Mesothelial cell of epicardium (in vitro differentiated cells): ENCODE measurements around the gene MATCAP1. TPM values are rescaled to one million over a fixed set of nuclear protein-coding genes. Genes with fewer than 3 reads are reported as not detected.
A peak's percentile ranks its signal among the peaks of the same experiment; 100 is the strongest.

Experiments used
- DNase-seq, 2 experiments: peaks; one replicate each; pipeline ENCODE4 v3.0.0; 2021; ENCODE audit warnings: low spot score in 2 of 2; ENCODE audit not compliant: unreplicated experiment in 2 of 2
- H3K27ac Mint-ChIP-seq: 2 replicates; pipeline ENCODE4 v1.8.0; 2021; ENCODE audit warnings: mixed read lengths
- H3K27me3 Mint-ChIP-seq: 2 replicates; pipeline ENCODE4 v1.8.0; 2021; ENCODE audit warnings: low read depth, mixed read lengths
- H3K36me3 Mint-ChIP-seq: 2 replicates; pipeline ENCODE4 v1.8.0; 2021; ENCODE audit warnings: mixed read lengths
- H3K4me1 Mint-ChIP-seq: 2 replicates; pipeline ENCODE4 v1.8.0; 2021; ENCODE audit warnings: mixed read lengths
- H3K4me3 Mint-ChIP-seq: 2 replicates; pipeline ENCODE4 v1.8.0; 2021; ENCODE audit warnings: mild to moderate bottlenecking, moderate library complexity, mixed read lengths
- H3K9me3 Mint-ChIP-seq: 2 replicates; pipeline ENCODE4 v1.8.0; 2021; ENCODE audit warnings: mixed read lengths
- CTCF ChIP-seq: fragments of 200-600 bp; sonication (generic); IDR thresholded peaks from one replicate; pipeline ENCODE4 v1.5.0; 2021; ENCODE audit warnings: antibody characterized with exemption; ENCODE audit not compliant: unreplicated experiment
- total RNA-seq: library from RNA; stranded (reverse); gene quantifications from 3 replicates; pipeline ENCODE4 v1.2.1, GENCODE V29; 2021

Gene MATCAP1
- total RNA-seq, 1 donor from 2014 or later, result 131 TPM

- no peak for TF ChIP-seq CTCF
- Mint-ChIP-seq H3K4me1 (peaks cover 30% of the 10 kb centered on the region), H3K9me3 (no peaks in the 10 kb centered on the region), H3K4me3 (no peak overlapping the region), H3K27ac (no peak overlapping the region), H3K27me3 (peaks cover 79% of the 10 kb centered on the region), H3K36me3 (no peaks in the 10 kb centered on the region)
- DNase-seq, result no peak
These were observed 16.2 kb downstream of the MATCAP1 start for GRCh38 chr16:67167588-67167987.

- H3K4me1 Mint-ChIP-seq, result peaks cover 33% of the 10 kb centered on the region
- no peaks in the 10 kb centered on the region for H3K9me3 Mint-ChIP-seq
- no peak for TF ChIP-seq CTCF
- H3K4me3 Mint-ChIP-seq, result no peak overlapping the region
- no peak overlapping the region for H3K27ac Mint-ChIP-seq
- no peaks in the 10 kb centered on the region for H3K36me3 Mint-ChIP-seq
- DNase-seq, result no peak
- peaks cover 83% of the 10 kb centered on the region for H3K27me3 Mint-ChIP-seq
These were observed 17.1 kb downstream of the MATCAP1 start for GRCh38 chr16:67166598-67167168.

GRCh38 chr16:67166110-67166547 is 17.6 kb downstream of the MATCAP1 start:
- H3K36me3 Mint-ChIP-seq, result no peaks in the 10 kb centered on the region
- no peaks in the 10 kb centered on the region for H3K9me3 Mint-ChIP-seq
- H3K4me3 Mint-ChIP-seq, result no peak overlapping the region
- DNase-seq, result no peak
- H3K27me3 Mint-ChIP-seq, result peaks cover 85% of the 10 kb centered on the region
- peaks cover 27% of the 10 kb centered on the region for H3K4me1 Mint-ChIP-seq
- TF ChIP-seq CTCF, result no peak
- no peak overlapping the region for H3K27ac Mint-ChIP-seq

GRCh38 chr16:67165121-67166078 is 18.4 kb downstream of the MATCAP1 start:
- Mint-ChIP-seq H3K27me3 (peaks cover 91% of the 10 kb centered on the region), H3K27ac (no peak overlapping the region)

GRCh38 chr16:67164599-67165061 is 19.1 kb downstream of the MATCAP1 start, which contains the start of gene HSF4:
Gene HSF4 (plus strand): TSS chr16:67164745. CDS start chr16:67164812, 67 bp downstream.
- DNase-seq, result no peak
- no peak for TF ChIP-seq CTCF
- peaks cover 27% of the 10 kb centered on the region for H3K4me1 Mint-ChIP-seq
- H3K27ac Mint-ChIP-seq, result no peak within 1 kb of the TSS
- no peaks in the 10 kb centered on the region for H3K36me3 Mint-ChIP-seq
- H3K27me3 Mint-ChIP-seq, result peaks cover 95% of the 10 kb centered on the region
- H3K9me3 Mint-ChIP-seq, result no peaks in the 10 kb centered on the region
- H3K4me3 Mint-ChIP-seq, result peak within 1 kb of the TSS; percentile 49

More at GRCh38 chr16:67165121-67166078, 18.4 kb downstream of the MATCAP1 start:
- H3K4me3 Mint-ChIP-seq, result peak overlapping the region; percentile 46
- no peak for TF ChIP-seq CTCF
- H3K9me3 Mint-ChIP-seq, result no peaks in the 10 kb centered on the region
- H3K4me1 Mint-ChIP-seq, result peaks cover 29% of the 10 kb centered on the region
- no peak for DNase-seq
- no peaks in the 10 kb centered on the region for H3K36me3 Mint-ChIP-seq
